Mucosa of gallbladder (tissue), 1 donor: ENCODE data around the gene ARID2. TPM values are rescaled to one million over a fixed set of nuclear protein-coding genes. Genes with fewer than 3 reads are reported as not detected.

ENCODE experiments used
- DNase-seq: peaks from one replicate; pipeline ENCODE4 v3.0.0-alpha.2; 2020; ENCODE audit warnings: low spot score
- total RNA-seq: library from RNA; stranded (reverse); gene quantifications from one replicate; pipeline ENCODE4 v1.2.1, GENCODE V29; 2021
- donor health status: DM: no; HTN: no; CAD: no.

The ARID2 gene
- total RNA-seq, 1 donor from 2014 or later, result 34.1 TPM

DNA sequence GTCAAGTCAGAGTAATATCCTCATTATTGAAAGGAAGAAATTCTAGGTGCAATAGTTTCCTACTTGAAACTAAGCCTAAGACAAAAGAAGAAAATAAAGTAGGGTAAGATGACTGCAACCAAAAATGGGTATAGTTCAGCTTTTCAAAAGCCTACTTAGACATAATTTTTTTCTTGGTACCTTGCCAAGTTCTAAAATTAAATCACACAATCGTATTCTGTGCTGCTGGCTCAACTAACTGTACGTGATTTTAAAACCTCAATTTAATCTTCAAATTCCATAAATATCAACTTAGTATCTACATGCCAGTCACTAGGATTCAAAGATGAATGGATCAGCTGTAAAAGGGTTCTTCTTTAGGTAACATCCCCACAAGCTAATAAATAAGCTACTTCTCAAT is 204.0 kb downstream of the ARID2 start:
- DNase-seq, result no peak

DNA sequence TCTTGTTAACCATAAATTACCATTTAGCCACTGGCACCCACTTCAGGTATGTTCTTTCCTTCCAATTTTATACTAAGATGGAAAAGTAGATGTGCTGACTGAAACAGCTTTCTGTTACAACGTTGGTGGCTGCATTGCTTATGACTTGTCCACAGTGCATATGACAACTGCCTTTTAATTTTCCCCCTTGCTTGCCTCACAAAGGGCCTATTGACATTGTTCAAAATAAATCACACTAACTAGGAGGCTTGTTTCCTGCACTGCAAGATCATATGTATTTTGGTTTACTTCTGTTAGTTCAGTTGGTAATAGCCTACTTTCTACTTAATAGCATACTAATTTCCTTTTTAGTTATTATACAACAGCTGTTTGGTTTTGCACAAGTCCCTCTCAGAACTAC is 205.4 kb downstream of the ARID2 start:
- DNase-seq, result no peak

DNA sequence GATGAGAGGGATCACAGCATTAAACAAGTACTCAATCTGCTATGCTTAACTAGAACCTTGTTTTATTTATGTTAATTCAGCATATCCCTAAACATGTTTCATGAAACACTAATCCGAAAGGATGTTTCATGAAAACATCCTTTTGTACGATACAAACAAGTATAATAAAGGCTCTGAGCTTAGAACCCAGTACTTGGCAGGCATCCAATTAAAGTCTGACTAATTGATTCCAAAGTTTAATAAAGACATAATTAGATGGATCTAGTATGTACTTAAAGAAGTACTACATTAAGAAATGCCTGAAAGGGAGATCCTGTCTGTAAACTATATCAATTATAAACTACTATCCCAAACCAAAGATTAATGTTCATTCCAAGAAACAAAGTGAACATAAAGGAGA is 209.1 kb downstream of the ARID2 start:
- DNase-seq, result no peak

DNA sequence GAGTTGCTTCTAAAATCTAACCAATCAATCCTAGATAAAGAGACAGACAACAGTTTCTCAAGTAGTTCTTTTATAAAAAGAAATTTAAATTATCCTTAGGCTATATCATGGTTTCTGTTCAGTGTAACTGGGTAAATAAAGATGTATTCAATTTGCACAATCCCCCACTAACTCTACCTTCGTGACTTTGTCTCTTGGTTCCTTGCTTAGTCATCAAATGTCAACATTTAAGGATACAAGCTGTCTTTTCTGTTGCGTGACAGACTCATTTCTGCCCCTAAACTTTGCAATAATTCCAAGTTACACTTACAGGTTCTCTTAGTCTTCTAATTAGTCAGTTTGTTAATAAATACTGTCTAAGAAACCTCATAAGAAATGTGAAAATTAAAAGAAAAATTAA is 210.3 kb downstream of the ARID2 start:
- no peak for DNase-seq

DNA sequence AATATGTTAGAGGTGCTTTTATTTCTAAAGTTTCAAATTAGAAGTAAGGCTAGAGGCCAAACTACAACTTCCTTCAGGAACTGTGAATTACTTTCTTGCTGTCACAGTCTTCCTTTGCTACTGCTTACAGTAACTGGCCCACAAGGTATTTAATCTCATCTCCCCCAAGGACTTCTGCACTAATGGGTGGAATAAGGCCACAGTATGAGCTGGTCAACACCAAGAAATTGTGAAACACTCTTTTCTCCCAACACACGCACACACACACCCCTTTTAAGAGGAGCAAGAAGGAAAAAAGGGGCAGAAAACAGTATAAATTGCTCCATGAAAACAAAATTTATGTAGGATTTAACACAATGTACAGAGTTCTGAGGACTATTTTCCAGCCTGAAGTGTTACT is 215.3 kb downstream of the ARID2 start:
- no peak for DNase-seq

DNA sequence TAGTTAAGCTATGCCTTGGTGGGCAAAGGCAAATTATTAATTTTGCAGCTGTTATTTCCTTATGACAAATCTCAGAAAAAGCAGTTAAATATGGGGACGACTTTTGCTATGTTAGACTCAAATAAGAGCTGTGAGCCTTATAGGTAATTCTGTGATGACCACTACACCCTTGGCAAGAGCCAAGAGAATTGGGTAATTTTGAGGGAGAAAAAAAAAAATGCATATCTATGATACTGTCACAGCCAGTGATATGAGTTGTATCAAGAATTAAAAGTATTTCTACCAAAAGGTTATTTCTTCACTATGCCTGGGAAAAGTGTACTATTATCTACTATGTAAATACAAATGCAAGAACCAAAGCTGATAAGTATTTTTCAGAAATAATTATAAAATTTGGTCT is 216.9 kb downstream of the ARID2 start:
- DNase-seq, result no peak

DNA sequence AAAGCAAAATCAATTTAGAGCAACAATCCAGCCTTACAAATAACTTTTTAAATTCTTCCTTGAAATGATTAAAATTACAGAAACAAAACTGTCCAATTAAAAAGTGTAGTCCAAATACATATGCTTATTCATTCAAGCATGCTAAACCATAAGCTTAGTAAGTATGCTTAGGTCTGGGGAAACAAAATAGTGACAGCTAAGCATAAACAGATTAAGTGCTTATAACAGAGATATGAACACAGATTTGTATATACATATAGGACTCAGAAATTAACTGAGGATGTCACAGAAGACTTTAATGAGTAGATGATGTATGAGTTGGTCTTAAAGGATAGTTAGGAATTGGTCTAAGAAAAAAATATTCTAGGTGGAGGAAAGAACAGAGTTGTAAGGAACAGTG is 219.0 kb downstream of the ARID2 start:
- no peak for DNase-seq
